WTC11 (cell line): ENCODE data around the gene CDC16.

Experiments used
- CREB1 ChIP-seq: sonication (generic); formaldehyde crosslinking; IDR thresholded peaks from 2 replicates; pipeline ENCODE4 v1.8.0; 2023; ENCODE audit warnings: mild to moderate bottlenecking, missing genetic modification reagents
- EMX1 ChIP-seq: fragments of 250-450 bp; sonication (Bioruptor Pico); IDR thresholded peaks from 2 replicates; pipeline ENCODE4 v1.8.0; 2021; ENCODE audit warnings: mild to moderate bottlenecking
- ESRRA ChIP-seq: sonication (generic); formaldehyde crosslinking; IDR thresholded peaks from 2 replicates; pipeline ENCODE4 v1.8.1; 2022; ENCODE audit warnings: mild to moderate bottlenecking, missing genetic modification reagents, borderline replicate concordance
- FOXK1 ChIP-seq: sonication (generic); formaldehyde crosslinking; IDR thresholded peaks from 2 replicates; pipeline ENCODE4 v1.8.0; 2022; ENCODE audit warnings: mild to moderate bottlenecking, moderate library complexity, missing genetic modification reagents
- JUN ChIP-seq: sonication (generic); formaldehyde crosslinking; IDR thresholded peaks from 2 replicates; pipeline ENCODE4 v1.8.0; 2023; ENCODE audit warnings: mild to moderate bottlenecking, missing genetic modification reagents
- TEAD1 ChIP-seq: sonication (generic); formaldehyde crosslinking; IDR thresholded peaks from 2 replicates; pipeline ENCODE4 v1.8.0; 2022; ENCODE audit warnings: mild to moderate bottlenecking, missing genetic modification reagents
- TEAD4 ChIP-seq: sonication (generic); formaldehyde crosslinking; IDR thresholded peaks from 2 replicates; pipeline ENCODE4 v1.8.0; 2022; ENCODE audit warnings: mild to moderate bottlenecking, missing genetic modification reagents
- ZNF416 ChIP-seq: fragments of 250-450 bp; sonication (Bioruptor Pico); IDR thresholded peaks from 2 replicates; pipeline ENCODE4 v1.9.0; 2021; ENCODE audit warnings: mild to moderate bottlenecking, inconsistent platforms
- TF ChIP-seq, protein P1 (sequence below): fragments of 200-600 bp; IDR thresholded peaks from 2 replicates; pipeline ENCODE4 v1.8.0; 2022; ENCODE audit warnings: antibody characterized with exemption
- TF ChIP-seq, protein P2 (sequence below): sonication (generic); formaldehyde crosslinking; IDR thresholded peaks from 2 replicates; pipeline ENCODE4 v1.8.1; 2023; ENCODE audit warnings: mild to moderate bottlenecking, moderate library complexity, missing genetic modification reagents
- TF ChIP-seq, protein P3 (sequence below): sonication (generic); formaldehyde crosslinking; IDR thresholded peaks from 2 replicates; pipeline ENCODE4 v1.8.0; 2022; ENCODE audit warnings: mild to moderate bottlenecking, missing genetic modification reagents
- TF ChIP-seq, protein P4 (sequence below): sonication (generic); formaldehyde crosslinking; IDR thresholded peaks from 2 replicates; pipeline ENCODE4 v1.8.1; 2022; ENCODE audit warnings: mild to moderate bottlenecking, missing genetic modification reagents, moderate library complexity, borderline replicate concordance
- TF ChIP-seq, protein P5 (sequence below): sonication (generic); formaldehyde crosslinking; IDR thresholded peaks from 2 replicates; pipeline ENCODE4 v1.8.1; 2022; ENCODE audit warnings: low read depth, missing genetic modification reagents, borderline replicate concordance

DNA sequence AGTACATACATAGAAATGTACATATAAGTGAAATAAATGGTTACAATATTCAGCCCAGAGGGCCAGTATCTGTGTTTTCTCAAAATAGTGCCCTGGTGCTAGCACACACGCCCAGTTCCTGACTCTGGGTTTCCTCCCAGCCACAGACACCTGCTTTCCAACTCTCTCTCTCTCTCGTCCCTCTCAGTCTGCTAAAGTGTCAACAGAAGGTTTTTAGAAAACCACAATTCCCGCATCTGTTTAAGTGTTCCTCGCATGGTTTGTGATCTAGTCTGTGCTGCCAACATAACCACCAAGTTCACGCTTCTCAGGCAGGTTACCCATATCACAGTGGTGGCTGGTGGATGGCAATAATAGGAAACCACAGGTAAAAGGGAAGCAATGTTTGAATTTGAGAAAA lies 28.9 kb downstream of the CDC16 start:
- TF ChIP-seq, protein P1, sequence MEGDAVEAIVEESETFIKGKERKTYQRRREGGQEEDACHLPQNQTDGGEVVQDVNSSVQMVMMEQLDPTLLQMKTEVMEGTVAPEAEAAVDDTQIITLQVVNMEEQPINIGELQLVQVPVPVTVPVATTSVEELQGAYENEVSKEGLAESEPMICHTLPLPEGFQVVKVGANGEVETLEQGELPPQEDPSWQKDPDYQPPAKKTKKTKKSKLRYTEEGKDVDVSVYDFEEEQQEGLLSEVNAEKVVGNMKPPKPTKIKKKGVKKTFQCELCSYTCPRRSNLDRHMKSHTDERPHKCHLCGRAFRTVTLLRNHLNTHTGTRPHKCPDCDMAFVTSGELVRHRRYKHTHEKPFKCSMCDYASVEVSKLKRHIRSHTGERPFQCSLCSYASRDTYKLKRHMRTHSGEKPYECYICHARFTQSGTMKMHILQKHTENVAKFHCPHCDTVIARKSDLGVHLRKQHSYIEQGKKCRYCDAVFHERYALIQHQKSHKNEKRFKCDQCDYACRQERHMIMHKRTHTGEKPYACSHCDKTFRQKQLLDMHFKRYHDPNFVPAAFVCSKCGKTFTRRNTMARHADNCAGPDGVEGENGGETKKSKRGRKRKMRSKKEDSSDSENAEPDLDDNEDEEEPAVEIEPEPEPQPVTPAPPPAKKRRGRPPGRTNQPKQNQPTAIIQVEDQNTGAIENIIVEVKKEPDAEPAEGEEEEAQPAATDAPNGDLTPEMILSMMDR = no peak
- TF ChIP-seq, protein P2, sequence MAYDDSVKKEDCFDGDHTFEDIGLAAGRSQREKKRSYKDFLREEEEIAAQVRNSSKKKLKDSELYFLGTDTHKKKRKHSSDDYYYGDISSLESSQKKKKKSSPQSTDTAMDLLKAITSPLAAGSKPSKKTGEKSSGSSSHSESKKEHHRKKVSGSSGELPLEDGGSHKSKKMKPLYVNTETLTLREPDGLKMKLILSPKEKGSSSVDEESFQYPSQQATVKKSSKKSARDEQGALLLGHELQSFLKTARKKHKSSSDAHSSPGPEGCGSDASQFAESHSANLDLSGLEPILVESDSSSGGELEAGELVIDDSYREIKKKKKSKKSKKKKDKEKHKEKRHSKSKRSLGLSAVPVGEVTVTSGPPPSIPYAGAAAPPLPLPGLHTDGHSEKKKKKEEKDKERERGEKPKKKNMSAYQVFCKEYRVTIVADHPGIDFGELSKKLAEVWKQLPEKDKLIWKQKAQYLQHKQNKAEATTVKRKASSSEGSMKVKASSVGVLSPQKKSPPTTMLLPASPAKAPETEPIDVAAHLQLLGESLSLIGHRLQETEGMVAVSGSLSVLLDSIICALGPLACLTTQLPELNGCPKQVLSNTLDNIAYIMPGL (CRISPR knock-in tag) = no peak
- TF ChIP-seq ZNF416 (CRISPR knock-in tag) (no peak), EMX1 (CRISPR knock-in tag) (no peak), JUN (CRISPR knock-in tag) (no peak), FOXK1 (no peak), TEAD1 (CRISPR knock-in tag) (no peak), CREB1 (CRISPR knock-in tag) (no peak), TEAD4 (CRISPR knock-in tag) (no peak), ESRRA (CRISPR knock-in tag) (no peak)
- TF ChIP-seq, protein P3, sequence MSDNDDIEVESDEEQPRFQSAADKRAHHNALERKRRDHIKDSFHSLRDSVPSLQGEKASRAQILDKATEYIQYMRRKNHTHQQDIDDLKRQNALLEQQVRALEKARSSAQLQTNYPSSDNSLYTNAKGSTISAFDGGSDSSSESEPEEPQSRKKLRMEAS (CRISPR knock-in tag) = no peak
- TF ChIP-seq, protein P4, sequence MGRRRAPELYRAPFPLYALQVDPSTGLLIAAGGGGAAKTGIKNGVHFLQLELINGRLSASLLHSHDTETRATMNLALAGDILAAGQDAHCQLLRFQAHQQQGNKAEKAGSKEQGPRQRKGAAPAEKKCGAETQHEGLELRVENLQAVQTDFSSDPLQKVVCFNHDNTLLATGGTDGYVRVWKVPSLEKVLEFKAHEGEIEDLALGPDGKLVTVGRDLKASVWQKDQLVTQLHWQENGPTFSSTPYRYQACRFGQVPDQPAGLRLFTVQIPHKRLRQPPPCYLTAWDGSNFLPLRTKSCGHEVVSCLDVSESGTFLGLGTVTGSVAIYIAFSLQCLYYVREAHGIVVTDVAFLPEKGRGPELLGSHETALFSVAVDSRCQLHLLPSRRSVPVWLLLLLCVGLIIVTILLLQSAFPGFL (CRISPR knock-in tag) = no peak
- TF ChIP-seq, protein P5, sequence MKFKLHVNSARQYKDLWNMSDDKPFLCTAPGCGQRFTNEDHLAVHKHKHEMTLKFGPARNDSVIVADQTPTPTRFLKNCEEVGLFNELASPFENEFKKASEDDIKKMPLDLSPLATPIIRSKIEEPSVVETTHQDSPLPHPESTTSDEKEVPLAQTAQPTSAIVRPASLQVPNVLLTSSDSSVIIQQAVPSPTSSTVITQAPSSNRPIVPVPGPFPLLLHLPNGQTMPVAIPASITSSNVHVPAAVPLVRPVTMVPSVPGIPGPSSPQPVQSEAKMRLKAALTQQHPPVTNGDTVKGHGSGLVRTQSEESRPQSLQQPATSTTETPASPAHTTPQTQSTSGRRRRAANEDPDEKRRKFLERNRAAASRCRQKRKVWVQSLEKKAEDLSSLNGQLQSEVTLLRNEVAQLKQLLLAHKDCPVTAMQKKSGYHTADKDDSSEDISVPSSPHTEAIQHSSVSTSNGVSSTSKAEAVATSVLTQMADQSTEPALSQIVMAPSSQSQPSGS (CRISPR knock-in tag) = no peak
